GM15510 (cell line): ENCODE results near the gene AHRR.

Experiments used
- POLR2A ChIP-seq: IDR thresholded peaks from 3 replicates; pipeline ENCODE4 v1.6.1; 2011; ENCODE audit warnings: borderline replicate concordance; ENCODE audit not compliant: insufficient read length; ENCODE audit errors: extremely low read depth

Gene AHRR

GRCh38 chr5:443239-444151 is 122.0 kb downstream of the AHRR start:
- TF ChIP-seq POLR2A: no peak

DNA sequence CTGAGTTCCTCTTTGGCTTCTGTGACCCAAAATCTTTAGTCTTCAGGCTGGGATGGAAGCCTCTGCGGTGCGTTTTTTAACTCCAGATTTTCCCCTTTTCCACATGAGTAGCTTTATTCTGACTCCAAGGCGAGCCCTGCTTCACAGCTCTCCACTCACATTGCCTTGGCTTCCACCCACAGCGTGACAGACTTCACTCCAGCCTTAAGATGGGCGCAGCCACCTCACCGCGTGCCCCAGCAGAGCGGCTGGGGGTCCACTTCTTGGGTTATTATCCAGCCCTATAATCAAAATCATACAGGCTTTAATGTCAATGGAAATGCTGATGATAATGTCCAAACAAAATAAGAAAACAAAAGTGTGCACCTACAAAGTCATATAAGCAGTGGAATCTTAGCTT is 122.7 kb downstream of the AHRR start:
- no peak for TF ChIP-seq POLR2A

DNA sequence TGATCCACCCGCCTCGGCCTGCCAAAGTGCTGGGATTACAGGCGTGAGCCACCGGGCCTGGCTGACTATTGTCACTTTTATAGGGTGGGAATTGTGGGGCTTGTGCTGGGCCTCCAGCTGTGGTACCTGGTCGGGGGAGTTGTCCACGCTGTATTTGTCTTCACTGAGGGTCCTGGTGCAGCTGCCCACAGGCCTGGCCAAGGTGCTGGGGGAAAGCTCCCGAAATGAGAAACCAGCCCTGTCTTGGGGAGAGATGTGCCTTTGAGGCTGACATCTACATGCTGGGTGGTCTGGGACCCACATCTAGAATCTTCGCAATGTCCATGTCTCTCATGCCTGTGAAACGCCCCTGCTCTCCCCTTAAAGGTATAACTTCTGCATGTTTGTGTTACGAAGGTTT is 124.1 kb downstream of the AHRR start:
- TF ChIP-seq POLR2A: no peak

- no peak for TF ChIP-seq POLR2A
These were observed 124.8 kb downstream of the AHRR start for GRCh38 chr5:446066-446882.

GRCh38 chr5:446883-447263 is 125.4 kb downstream of the AHRR start:
- no peak for TF ChIP-seq POLR2A

- no peak for TF ChIP-seq POLR2A
These were observed 126.0 kb downstream of the AHRR start for GRCh38 chr5:447501-447900.

GRCh38 chr5:448061-448765 is 126.7 kb downstream of the AHRR start:
- no peak for TF ChIP-seq POLR2A

DNA sequence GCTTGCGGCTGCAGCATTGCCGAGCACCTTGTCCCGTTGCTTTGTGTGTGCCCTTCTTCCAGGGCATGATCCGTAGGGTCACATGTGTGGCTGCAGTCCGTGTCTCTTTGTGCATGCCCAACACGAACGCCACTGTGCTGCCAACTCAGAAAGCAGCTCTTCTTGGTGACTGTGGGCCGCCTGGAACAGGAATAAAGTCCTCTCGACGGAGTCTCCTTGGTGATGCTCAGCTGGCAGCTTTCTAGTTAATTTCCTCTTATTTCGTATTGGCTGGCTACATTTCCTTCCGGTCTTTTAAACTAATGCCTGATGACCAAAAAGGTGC is 127.2 kb downstream of the AHRR start:
- TF ChIP-seq POLR2A: no peak

DNA sequence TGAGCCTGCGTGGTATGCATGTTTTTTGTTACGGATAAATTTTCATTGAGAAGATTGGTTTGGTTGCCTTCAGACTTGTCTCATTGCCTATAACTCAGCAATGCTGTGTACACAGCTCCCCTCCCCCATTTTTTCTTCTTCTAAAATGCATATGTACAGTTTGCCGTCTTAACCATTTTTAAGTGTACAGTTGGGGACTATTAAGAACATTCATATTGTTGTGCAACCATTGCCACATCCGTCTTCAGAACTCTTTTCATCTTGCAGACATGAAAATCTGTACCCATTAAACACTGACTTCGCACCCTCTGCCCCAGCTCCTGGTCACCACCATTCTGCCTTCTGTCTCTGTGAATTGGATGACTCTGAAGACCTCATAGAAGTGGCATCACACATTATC is 127.6 kb downstream of the AHRR start:
- no peak for TF ChIP-seq POLR2A

- TF ChIP-seq POLR2A: no peak
These were observed 130.3 kb downstream of the AHRR start for GRCh38 chr5:451587-452458.

DNA sequence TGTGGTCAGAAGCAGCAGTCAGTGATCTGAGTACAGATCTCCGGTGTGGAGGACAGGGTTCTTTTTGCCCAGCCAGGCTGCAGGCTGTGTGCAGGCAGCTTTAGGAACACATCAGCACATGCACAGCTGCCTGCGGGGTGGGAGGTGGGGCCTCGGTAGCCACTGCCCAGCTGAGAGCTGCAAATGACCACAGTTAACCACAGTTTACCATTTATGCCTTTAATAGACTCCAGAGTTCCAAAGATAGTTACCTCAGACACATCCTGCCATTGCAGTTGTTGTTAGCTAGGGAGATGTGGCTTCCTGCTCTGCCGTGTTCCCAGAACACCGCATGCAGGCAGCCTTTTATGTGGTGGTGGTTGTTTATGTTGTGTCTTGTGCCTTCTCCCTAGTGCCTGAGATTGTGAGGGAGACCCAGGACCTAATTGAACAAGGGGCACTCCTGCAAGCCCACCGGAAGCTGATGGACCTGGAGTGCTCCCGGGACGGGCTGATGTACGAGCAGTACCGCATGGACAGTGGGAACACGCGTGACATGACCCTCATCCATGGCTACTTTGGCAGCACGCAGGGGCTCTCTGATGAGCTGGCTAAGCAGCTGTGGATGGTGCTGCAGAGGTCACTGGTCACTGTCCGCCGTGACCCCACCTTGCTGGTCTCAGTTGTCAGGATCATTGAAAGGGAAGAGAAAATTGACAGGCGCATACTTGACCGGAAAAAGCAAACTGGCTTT is 131.6 kb downstream of the AHRR start:
- TF ChIP-seq POLR2A: no peak

- TF ChIP-seq POLR2A: no peak
These were observed 132.4 kb downstream of the AHRR start for GRCh38 chr5:453725-454481.

GRCh38 chr5:454936-455335 is 133.4 kb downstream of the AHRR start:
- TF ChIP-seq POLR2A: no peak
